Left ventricle myocardium inferior (tissue), 1 donor: Measurements from ENCODE around the gene ARHGAP26. TPM values are rescaled to one million over a fixed set of nuclear protein-coding genes. Genes with fewer than 3 reads are reported as not detected.
"Not testable (repeated sequence)": the region's sequence is repeated elsewhere in the genome, so short reads cannot be mapped to it uniquely, and the experiment has no call there.

ENCODE experiments used
- DNase-seq: peaks from one replicate; pipeline ENCODE4 v3.0.0-alpha.2; 2020
- H3K27ac ChIP-seq: fragments of 200-600 bp; replicated peaks from 2 replicates; pipeline ENCODE4 v1.8.0; 2021
- H3K27me3 ChIP-seq: fragments of 200-600 bp; 2 replicates; pipeline ENCODE4 v1.8.0; 2021; ENCODE audit warnings: low read depth
- H3K36me3 ChIP-seq: fragments of 200-600 bp; 2 replicates; pipeline ENCODE4 v1.8.0; 2021
- H3K4me1 ChIP-seq: fragments of 200-600 bp; 2 replicates; pipeline ENCODE4 v1.8.0; 2021
- H3K4me3 ChIP-seq: fragments of 200-600 bp; 2 replicates; pipeline ENCODE4 v1.8.0; 2021; ENCODE audit warnings: mild to moderate bottlenecking, moderate library complexity
- H3K9me3 ChIP-seq: fragments of 200-600 bp; replicated peaks from 2 replicates; pipeline ENCODE4 v1.8.0; 2021
- intact Hi-C: fragments of 100-400 bp; cut with micrococcal nuclease; formaldehyde crosslinking; loops from one replicate; pipeline ENCODE4 v1.11.0; 2022
- total RNA-seq: library from RNA; stranded (reverse); fragmentation: NEBNext Ultra II Directional; extraction: Animal tissue kit (Norgen Biotek cat#: 25700); gene quantifications from one replicate; pipeline ENCODE4 v1.2.1, GENCODE V29; 2021
- TF ChIP-seq, protein P1 (sequence below): fragments of 200-600 bp; IDR thresholded peaks from 2 replicates; pipeline ENCODE4 v1.8.0; 2021; ENCODE audit warnings: antibody characterized with exemption, mild to moderate bottlenecking, borderline replicate concordance
- donor health status: DM: no; HTN: yes; CAD: no; lungs with severe emphysema.

Gene ARHGAP26
- total RNA-seq, 1 donor from 2014 or later: 35.7 TPM

DNA sequence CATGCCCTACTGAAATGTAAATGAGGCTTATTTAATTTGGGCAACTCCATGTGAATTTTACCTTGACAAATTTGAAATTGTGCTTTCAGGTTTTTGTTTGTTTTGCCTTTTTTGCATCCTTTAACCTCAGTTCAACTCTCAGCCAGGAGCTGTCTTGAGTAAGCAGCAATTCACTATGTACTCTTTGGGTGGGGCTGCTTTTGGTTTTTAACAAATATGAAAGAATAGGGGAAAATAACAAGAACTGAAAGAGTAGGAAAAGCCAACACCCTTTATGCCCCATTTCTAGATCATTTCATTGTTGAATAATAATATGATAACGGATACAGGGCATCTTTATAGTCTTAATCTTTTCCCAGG, 192.0 kb downstream of the ARHGAP26 start:
- H3K9me3 ChIP-seq: no peaks in the 10 kb centered on the region
- no peaks in the 10 kb centered on the region for H3K36me3 ChIP-seq
- TF ChIP-seq, protein P1, sequence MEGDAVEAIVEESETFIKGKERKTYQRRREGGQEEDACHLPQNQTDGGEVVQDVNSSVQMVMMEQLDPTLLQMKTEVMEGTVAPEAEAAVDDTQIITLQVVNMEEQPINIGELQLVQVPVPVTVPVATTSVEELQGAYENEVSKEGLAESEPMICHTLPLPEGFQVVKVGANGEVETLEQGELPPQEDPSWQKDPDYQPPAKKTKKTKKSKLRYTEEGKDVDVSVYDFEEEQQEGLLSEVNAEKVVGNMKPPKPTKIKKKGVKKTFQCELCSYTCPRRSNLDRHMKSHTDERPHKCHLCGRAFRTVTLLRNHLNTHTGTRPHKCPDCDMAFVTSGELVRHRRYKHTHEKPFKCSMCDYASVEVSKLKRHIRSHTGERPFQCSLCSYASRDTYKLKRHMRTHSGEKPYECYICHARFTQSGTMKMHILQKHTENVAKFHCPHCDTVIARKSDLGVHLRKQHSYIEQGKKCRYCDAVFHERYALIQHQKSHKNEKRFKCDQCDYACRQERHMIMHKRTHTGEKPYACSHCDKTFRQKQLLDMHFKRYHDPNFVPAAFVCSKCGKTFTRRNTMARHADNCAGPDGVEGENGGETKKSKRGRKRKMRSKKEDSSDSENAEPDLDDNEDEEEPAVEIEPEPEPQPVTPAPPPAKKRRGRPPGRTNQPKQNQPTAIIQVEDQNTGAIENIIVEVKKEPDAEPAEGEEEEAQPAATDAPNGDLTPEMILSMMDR: no peak
- H3K4me1 ChIP-seq: peaks cover 82% of the 10 kb centered on the region
- peak overlapping the region; percentile 3 for H3K27ac ChIP-seq
- intact Hi-C loops: no loop called here
- DNase-seq: no peak
- no peak overlapping the region for H3K4me3 ChIP-seq
- no peaks in the 10 kb centered on the region for H3K27me3 ChIP-seq

DNA sequence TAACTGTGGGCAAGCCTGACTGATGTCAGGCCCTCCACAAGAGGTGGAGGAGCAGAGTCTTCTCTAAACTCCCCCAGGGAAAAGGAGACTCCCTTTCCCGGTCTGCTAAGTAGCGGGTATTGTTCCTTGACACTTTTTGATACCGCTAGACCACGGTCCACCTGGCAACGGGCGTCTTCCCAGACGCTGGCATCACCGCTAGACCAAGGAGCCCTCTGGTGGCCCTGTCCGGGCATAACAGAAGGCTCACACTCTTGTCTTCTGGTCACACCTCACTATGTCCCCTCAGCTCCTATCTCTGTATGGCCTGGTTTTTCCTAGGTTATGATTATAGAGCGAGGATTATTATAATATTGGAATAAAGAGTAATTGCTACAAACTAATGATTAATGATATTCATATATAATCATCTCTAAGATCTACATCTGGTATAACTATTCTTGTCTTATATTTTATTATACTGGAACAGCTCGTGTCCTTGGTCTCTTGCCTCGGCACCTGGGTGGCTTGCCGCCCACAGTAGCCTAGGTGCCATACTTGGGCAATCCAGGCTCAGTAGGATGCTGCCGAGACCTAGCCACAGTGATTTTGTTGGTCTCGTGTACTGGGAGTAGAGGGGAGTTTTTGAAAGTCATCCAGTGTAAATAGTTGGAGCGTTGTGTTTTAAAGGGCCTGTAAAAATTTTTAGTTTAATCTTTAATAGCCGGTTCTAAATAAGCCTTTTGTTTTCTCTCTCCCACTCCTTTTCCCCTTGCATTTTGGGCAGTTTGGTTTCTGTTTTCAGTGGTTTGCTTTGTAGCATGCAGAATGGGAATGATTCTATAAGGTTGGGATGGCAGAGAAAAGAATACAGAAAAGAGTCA, 195.3 kb downstream of the ARHGAP26 start:
- intact Hi-C loops: not testable (repeated sequence)

DNA sequence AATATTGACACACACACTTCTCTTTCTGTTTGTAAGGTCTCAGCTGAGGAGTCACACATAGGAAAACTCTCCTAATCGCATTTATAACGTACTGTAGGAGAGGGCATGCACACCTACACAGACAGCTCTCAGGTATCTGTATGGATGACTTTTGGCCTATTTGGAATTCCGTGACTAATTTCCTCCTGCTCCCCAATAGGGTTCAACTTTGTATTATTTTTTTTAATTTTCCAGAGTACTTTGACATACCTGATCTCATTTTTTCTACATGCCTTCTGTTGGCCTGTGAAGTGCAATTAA, 195.9 kb downstream of the ARHGAP26 start:
- intact Hi-C loops: no loop called here
- Histone ChIP-seq H3K4me3 (no peak overlapping the region), H3K27ac (peak overlapping the region; percentile 66), H3K4me1 (peaks cover 61% of the 10 kb centered on the region), H3K27me3 (no peaks in the 10 kb centered on the region), H3K36me3 (no peaks in the 10 kb centered on the region), H3K9me3 (no peaks in the 10 kb centered on the region)
- TF ChIP-seq, protein P1: no peak
- no peak for DNase-seq

More for the DNA sequence above, 195.3 kb downstream of the ARHGAP26 start:
- peaks cover 64% of the 10 kb centered on the region for H3K4me1 ChIP-seq
- H3K27ac ChIP-seq: peak overlapping the region; percentile 66
- peak; percentile 51 for DNase-seq
- H3K27me3 ChIP-seq, H3K9me3 ChIP-seq, H3K36me3 ChIP-seq: not testable (repeated sequence)
- TF ChIP-seq, protein P1: peak; percentile 78
- peak overlapping the region; percentile 17 for H3K4me3 ChIP-seq

DNA sequence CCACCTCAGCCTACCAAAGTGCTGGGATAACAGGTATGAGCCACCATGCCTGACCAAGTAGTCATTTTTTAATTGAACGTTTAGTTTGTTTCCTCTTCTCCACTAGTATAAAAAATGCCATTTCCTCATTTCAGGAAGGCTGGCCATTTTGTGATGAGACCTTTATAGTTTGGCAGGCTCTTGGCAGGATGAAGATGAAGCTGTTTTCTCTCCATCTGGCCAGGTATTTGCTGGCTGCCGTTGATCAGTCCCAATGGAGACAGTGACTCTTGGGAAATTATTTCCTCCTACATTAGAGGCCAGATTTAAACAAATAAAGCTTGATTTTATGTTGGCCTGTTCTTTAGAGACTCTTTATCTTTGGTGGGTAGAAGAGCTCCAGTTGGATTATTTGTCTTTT, 199.0 kb downstream of the ARHGAP26 start:
- H3K4me1 ChIP-seq: peaks cover 61% of the 10 kb centered on the region
- no peak for DNase-seq
- H3K36me3 ChIP-seq: no peaks in the 10 kb centered on the region
- no peaks in the 10 kb centered on the region for H3K27me3 ChIP-seq
- TF ChIP-seq, protein P1: no peak
- intact Hi-C loops: no loop called here
- peak overlapping the region; percentile 2 for H3K27ac ChIP-seq
- H3K4me3 ChIP-seq: no peak overlapping the region
- H3K9me3 ChIP-seq: no peaks in the 10 kb centered on the region

DNA sequence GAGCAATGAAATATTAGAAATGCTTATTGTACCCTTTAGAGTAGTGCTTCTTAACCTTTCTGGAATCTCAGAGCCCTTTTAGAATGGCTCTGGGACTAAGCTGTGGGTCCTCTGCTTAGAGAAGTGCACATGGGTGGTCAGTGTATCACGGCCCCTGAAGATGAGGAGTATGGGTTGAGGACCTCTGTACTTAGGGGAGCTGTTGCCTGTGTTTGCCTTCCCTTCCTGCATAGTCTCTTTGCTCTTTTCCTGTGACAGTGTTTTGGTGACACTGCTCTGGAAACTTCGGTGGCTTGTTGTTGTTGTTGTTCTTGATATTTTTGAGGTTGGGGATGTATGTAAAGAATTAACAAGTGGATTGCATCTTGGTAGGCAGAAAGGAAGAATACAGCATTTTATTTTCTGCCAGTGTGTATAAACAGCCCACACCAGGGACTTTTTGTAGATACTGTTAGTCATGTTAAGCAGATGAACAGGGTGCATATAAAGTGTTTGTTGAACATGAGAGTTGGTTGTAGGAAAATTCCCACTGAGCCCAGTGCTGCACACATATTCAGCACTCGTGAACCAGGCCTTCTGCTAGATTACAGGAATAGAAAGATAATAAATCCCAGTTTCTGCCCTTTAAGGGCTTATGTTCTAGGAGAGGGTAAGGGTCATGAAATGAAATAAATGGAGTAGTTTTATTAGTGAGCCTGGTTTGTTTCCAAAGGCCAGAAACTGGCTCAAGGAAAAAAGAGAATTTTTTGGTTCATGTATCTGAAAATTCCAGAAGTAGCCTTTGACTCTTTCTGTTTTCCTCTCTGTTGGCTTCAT, 199.7 kb downstream of the ARHGAP26 start:
- peak overlapping the region; percentile 2 for H3K27ac ChIP-seq
- TF ChIP-seq, protein P1: no peak
- peaks cover 54% of the 10 kb centered on the region for H3K4me1 ChIP-seq
- H3K4me3 ChIP-seq: no peak overlapping the region
- H3K27me3 ChIP-seq: no peaks in the 10 kb centered on the region
- no peaks in the 10 kb centered on the region for H3K9me3 ChIP-seq
- intact Hi-C loops: no loop called here
- no peak for DNase-seq
- no peaks in the 10 kb centered on the region for H3K36me3 ChIP-seq
